Measurements from ENCODE around the gene SFXN1.

SFXN1 gene

DNA sequence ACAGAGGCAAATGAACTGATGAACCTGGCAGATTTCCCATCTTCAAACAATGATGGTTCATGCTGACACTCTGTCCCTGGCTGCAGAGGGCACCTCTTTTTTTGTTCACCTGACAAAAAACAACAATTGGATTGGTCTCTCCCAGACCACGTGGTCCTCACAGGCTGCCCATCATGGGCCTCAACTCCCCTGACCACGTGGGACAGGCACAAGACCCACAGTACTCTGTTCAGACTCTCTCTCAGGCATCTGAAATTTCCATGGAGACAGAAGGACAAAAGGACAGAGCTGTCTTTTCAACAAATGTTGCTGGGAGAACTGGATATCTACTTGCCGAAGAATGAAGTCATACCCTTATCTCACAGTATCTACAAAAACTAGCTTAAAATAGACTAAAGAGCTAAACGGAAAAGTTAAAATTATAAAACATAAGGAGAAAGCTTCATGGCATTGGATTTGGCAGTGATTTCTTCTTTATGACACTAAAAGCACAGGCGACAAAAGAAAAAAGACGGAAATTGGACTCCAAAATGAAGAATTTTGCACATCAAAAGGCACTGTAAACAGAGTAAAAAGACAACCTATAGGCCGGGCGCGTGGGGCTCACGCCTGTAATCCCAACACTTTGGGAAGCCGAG lies 22.1 kb upstream of the SFXN1 start:
- TF ChIP-seq CTCF (IDR thresholded peaks at IDR 0.05) = no peak
- H3K4me3 ChIP-seq (ENCODE audit: low read depth in 1 of 2, low read length in 1 of 2) = no peak overlapping the region
- H3K4me1 ChIP-seq (ENCODE audit: control insufficient read depth in 1 of 2, insufficient read depth in 1 of 2, low read depth in 1 of 2, low read length in 1 of 2) = no peaks in the 10 kb centered on the region
- no peak overlapping the region for H3K27ac ChIP-seq
- peaks cover 84% of the 10 kb centered on the region for H3K27me3 ChIP-seq
- no peaks in the 10 kb centered on the region for H3K9me3 ChIP-seq
- no peaks in the 10 kb centered on the region for H3K36me3 ChIP-seq

DNA sequence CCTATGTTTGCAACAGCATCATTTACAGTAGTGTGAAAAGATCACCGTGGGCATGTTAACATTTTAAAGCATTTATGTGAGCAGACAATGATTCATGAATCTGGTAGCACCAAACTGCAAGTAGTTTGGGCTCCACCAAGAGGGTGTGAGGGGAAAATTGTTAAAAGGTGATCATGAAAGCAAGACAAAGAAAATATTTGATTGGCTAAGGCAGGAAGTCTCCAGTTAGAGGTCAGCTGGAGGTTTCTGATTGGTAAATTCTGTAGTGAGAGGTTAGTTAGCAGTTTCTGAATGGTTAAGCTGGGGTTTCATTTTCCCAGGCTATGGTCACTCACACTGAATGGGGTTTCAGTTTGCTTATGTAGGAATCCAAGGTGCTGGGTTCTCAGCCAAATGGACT lies 20.9 kb upstream of the SFXN1 start:
- H3K27me3 ChIP-seq = peaks cover 78% of the 10 kb centered on the region
- TF ChIP-seq CTCF (IDR thresholded peaks at IDR 0.05) = no peak
- H3K27ac ChIP-seq = no peak overlapping the region
- no peak overlapping the region for H3K4me3 ChIP-seq (ENCODE audit: low read depth in 1 of 2, low read length in 1 of 2)
- H3K36me3 ChIP-seq = no peaks in the 10 kb centered on the region
- no peaks in the 10 kb centered on the region for H3K9me3 ChIP-seq
- H3K4me1 ChIP-seq (ENCODE audit: control insufficient read depth in 1 of 2, insufficient read depth in 1 of 2, low read depth in 1 of 2, low read length in 1 of 2) = no peaks in the 10 kb centered on the region

GRCh38 chr5:175460126-175460525 lies 18.2 kb upstream of the SFXN1 start:
- Histone ChIP-seq H3K4me3 (ENCODE audit: low read depth in 1 of 2, low read length in 1 of 2) (no peak overlapping the region), H3K36me3 (no peaks in the 10 kb centered on the region), H3K27ac (no peak overlapping the region), H3K9me3 (no peaks in the 10 kb centered on the region), H3K27me3 (peaks cover 68% of the 10 kb centered on the region), H3K4me1 (ENCODE audit: control insufficient read depth in 1 of 2, insufficient read depth in 1 of 2, low read depth in 1 of 2, low read length in 1 of 2) (peaks cover 3 to 5% of the 10 kb centered on the region in 2 experiments)
- no peak for TF ChIP-seq CTCF (IDR thresholded peaks at IDR 0.05)

GRCh38 chr5:175460552-175460951 lies 17.8 kb upstream of the SFXN1 start:
- Histone ChIP-seq H3K4me1 (ENCODE audit: control insufficient read depth in 1 of 2, insufficient read depth in 1 of 2, low read depth in 1 of 2, low read length in 1 of 2) (peaks cover 3 to 5% of the 10 kb centered on the region in 2 experiments), H3K36me3 (no peaks in the 10 kb centered on the region)
- no peak for TF ChIP-seq CTCF (IDR thresholded peaks at IDR 0.05)

GRCh38 chr5:175461370-175461769 lies 17.0 kb upstream of the SFXN1 start:
- H3K9me3 ChIP-seq = no peaks in the 10 kb centered on the region
- H3K27me3 ChIP-seq = peaks cover 67% of the 10 kb centered on the region
- H3K36me3 ChIP-seq = no peaks in the 10 kb centered on the region
- TF ChIP-seq CTCF (IDR thresholded peaks at IDR 0.05) = no peak
- no peak overlapping the region for H3K27ac ChIP-seq
- peaks cover 3 to 5% of the 10 kb centered on the region in 2 experiments for H3K4me1 ChIP-seq (ENCODE audit: control insufficient read depth in 1 of 2, insufficient read depth in 1 of 2, low read depth in 1 of 2, low read length in 1 of 2)
- no peak overlapping the region for H3K4me3 ChIP-seq (ENCODE audit: low read depth in 1 of 2, low read length in 1 of 2)

More at GRCh38 chr5:175460552-175460951, 17.8 kb upstream of the SFXN1 start:
- Histone ChIP-seq H3K27me3 (peaks cover 65% of the 10 kb centered on the region), H3K9me3 (no peaks in the 10 kb centered on the region), H3K27ac (no peak overlapping the region), H3K4me3 (ENCODE audit: low read depth in 1 of 2, low read length in 1 of 2) (no peak overlapping the region)

All from neutrophil (primary cell).